ENCODE data around the gene RNF207. TPM values are rescaled to one million over a fixed set of nuclear protein-coding genes. Genes with fewer than 3 reads are reported as not detected.

Gene RNF207
- total and polyA plus RNA-seq, 2 of the 13 experiments (the other 11 are each of a cell fraction or from before 2014, with no cell fraction given): 9.8 to 15.9 TPM

DNA sequence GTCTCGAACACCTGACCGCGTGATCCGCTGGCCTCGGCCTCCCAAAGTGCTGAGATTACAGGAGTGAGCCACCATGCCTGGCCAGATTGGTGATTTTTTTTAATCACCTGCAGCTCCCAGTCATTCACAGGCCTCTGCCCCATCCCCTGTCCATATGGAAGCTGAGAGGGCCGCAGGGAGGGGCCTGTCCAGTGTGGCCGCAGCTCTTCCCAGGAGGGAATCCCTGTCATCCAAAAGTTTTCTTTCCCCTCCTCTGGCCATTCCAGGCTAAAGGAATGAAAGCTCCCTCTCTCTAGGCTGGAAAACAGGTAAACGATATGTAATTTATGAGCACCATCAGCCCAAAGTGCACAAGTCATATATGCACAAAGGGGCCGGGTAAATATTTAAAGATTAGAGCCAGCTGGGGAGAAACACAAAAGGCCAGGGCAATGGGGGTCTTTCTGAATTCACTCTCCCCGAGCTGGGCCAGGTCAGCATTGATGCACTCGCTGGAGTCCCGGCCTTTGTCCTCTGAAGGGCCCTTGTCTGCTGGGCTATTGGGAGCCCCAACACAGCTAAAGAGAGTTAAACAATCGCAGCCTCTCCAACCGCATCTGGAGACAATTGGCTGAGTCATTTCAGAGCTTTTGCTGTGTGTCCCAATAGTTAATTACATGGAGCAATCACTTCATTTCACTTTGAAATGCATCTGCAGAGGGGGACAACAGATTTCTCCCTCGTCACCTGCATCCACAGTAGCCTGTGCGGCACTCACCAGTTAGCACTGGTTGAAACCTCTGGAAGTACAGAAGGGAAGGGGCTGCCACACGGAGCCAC is 34.2 kb downstream of the RNF207 start (continued):
- TF ChIP-seq, protein P1, sequence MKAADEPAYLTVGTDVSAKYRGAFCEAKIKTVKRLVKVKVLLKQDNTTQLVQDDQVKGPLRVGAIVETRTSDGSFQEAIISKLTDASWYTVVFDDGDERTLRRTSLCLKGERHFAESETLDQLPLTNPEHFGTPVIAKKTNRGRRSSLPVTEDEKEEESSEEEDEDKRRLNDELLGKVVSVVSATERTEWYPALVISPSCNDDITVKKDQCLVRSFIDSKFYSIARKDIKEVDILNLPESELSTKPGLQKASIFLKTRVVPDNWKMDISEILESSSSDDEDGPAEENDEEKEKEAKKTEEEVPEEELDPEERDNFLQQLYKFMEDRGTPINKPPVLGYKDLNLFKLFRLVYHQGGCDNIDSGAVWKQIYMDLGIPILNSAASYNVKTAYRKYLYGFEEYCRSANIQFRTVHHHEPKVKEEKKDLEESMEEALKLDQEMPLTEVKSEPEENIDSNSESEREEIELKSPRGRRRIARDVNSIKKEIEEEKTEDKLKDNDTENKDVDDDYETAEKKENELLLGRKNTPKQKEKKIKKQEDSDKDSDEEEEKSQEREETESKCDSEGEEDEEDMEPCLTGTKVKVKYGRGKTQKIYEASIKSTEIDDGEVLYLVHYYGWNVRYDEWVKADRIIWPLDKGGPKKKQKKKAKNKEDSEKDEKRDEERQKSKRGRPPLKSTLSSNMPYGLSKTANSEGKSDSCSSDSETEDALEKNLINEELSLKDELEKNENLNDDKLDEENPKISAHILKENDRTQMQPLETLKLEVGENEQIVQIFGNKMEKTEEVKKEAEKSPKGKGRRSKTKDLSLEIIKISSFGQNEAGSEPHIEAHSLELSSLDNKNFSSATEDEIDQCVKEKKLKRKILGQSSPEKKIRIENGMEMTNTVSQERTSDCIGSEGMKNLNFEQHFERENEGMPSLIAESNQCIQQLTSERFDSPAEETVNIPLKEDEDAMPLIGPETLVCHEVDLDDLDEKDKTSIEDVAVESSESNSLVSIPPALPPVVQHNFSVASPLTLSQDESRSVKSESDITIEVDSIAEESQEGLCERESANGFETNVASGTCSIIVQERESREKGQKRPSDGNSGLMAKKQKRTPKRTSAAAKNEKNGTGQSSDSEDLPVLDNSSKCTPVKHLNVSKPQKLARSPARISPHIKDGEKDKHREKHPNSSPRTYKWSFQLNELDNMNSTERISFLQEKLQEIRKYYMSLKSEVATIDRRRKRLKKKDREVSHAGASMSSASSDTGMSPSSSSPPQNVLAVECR (CRISPR knock-in tag; IDR thresholded peaks at IDR 0.05; ENCODE audit: borderline replicate concordance): peak; percentile 33; the same call in 1 of the 2 replicates
- no peak for TF ChIP-seq HMG20A (CRISPR knock-in tag; IDR thresholded peaks at IDR 0.05; ENCODE audit: borderline replicate concordance)
- peak; percentile 56 for TF ChIP-seq NR2F6 (IDR thresholded peaks at IDR 0.05)
- TF ChIP-seq NR2F6 (CRISPR knock-in tag; IDR thresholded peaks at IDR 0.05): peak; percentile 41; the same call in 1 of the 2 replicates
- peak; percentile 57; the same call in 1 of the 2 replicates for TF ChIP-seq KDM6A (CRISPR knock-in tag; IDR thresholded peaks at IDR 0.05; ENCODE audit: low read depth)
- TF ChIP-seq PITX1 (CRISPR knock-in tag; IDR thresholded peaks at IDR 0.05): peak; percentile 79
- TF ChIP-seq, protein P2, sequence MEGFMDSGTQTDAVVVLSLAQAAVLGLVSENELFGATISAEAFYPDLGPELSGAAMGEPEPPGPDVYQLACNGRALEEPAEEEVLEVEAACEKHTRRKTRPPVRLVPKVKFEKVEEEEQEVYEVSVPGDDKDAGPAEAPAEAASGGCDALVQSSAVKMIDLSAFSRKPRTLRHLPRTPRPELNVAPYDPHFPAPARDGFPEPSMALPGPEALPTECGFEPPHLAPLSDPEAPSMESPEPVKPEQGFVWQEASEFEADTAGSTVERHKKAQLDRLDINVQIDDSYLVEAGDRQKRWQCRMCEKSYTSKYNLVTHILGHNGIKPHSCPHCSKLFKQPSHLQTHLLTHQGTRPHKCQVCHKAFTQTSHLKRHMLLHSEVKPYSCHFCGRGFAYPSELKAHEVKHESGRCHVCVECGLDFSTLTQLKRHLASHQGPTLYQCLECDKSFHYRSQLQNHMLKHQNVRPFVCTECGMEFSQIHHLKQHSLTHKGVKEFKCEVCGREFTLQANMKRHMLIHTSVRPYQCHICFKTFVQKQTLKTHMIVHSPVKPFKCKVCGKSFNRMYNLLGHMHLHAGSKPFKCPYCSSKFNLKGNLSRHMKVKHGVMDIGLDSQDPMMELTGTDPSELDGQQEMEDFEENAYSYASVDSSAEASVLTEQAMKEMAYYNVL (CRISPR knock-in tag; IDR thresholded peaks at IDR 0.05; ENCODE audit: borderline replicate concordance): 0 out of 2 replicates have a peak, but pooled peaks have one; percentile 22
- TF ChIP-seq, protein P3, sequence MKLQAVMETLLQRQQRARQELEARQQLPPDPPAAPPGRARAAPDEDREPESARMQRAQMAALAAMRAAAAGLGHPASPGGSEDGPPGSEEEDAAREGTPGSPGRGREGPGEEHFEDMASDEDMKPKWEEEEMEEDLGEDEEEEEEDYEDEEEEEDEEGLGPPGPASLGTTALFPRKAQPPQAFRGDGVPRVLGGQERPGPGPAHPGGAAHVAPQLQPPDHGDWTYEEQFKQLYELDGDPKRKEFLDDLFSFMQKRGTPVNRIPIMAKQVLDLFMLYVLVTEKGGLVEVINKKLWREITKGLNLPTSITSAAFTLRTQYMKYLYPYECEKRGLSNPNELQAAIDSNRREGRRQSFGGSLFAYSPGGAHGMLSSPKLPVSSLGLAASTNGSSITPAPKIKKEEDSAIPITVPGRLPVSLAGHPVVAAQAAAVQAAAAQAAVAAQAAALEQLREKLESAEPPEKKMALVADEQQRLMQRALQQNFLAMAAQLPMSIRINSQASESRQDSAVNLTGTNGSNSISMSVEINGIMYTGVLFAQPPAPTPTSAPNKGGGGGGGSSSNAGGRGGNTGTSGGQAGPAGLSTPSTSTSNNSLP (IDR thresholded peaks at IDR 0.05; ENCODE audit: low read depth, low read length): peak; percentile 35; the same call in 1 of the 2 replicates
- no peak for TF ChIP-seq ARNT (IDR thresholded peaks at IDR 0.05)
- no peak for TF ChIP-seq ZNF879 (CRISPR knock-in tag; IDR thresholded peaks at IDR 0.05)
- TF ChIP-seq BCL6 (CRISPR knock-in tag; IDR thresholded peaks at IDR 0.05): peak; percentile 65
- no peak for TF ChIP-seq ZFP90 (CRISPR knock-in tag; IDR thresholded peaks at IDR 0.05; ENCODE audit: borderline replicate concordance)
- peak; percentile 50; the same call in 1 of the 2 replicates for TF ChIP-seq DPF2 (CRISPR knock-in tag; IDR thresholded peaks at IDR 0.05; ENCODE audit: borderline replicate concordance, low read depth)
- TF ChIP-seq, protein P4, sequence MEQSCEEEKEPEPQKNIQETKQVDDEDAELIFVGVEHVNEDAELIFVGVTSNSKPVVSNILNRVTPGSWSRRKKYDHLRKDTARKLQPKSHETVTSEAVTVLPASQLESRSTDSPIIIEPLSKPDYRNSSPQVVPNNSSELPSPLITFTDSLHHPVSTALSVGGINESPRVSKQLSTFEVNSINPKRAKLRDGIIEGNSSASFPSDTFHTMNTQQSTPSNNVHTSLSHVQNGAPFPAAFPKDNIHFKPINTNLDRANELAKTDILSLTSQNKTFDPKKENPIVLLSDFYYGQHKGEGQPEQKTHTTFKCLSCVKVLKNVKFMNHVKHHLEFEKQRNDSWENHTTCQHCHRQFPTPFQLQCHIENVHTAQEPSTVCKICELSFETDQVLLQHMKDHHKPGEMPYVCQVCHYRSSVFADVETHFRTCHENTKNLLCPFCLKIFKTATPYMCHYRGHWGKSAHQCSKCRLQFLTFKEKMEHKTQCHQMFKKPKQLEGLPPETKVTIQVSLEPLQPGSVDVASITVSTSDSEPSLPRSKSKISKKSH (CRISPR knock-in tag; IDR thresholded peaks at IDR 0.05; ENCODE audit: borderline replicate concordance): no peak
- peak; percentile 47; the same call in 1 of the 2 replicates for TF ChIP-seq NFE2L2 (IDR thresholded peaks at IDR 0.05; ENCODE audit: low read length)
- TF ChIP-seq, protein P5, sequence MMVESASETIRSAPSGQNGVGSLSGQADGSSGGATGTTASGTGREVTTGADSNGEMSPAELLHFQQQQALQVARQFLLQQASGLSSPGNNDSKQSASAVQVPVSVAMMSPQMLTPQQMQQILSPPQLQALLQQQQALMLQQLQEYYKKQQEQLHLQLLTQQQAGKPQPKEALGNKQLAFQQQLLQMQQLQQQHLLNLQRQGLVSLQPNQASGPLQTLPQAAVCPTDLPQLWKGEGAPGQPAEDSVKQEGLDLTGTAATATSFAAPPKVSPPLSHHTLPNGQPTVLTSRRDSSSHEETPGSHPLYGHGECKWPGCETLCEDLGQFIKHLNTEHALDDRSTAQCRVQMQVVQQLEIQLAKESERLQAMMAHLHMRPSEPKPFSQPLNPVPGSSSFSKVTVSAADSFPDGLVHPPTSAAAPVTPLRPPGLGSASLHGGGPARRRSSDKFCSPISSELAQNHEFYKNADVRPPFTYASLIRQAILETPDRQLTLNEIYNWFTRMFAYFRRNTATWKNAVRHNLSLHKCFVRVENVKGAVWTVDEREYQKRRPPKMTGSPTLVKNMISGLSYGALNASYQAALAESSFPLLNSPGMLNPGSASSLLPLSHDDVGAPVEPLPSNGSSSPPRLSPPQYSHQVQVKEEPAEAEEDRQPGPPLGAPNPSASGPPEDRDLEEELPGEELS (CRISPR knock-in tag; IDR thresholded peaks at IDR 0.05): peak; percentile 46; the same call in 1 of the 2 replicates
